Sigmoid colon (tissue), 4 donors: ENCODE results near the gene NPLOC4.

Source experiments
- CTCF ChIP-seq, 4 experiments: fragments of 450-650 bp in 3 of 4; fragments of 200-600 bp in 1 of 4; IDR thresholded peaks; one replicate each; pipeline ENCODE4 v1.5.1; 2016 to 2019; ENCODE audit warnings: antibody characterized with exemption in 4 of 4, mild to moderate bottlenecking in 3 of 4, moderate library complexity in 2 of 4
- EP300 ChIP-seq, 4 donors: sonication (generic); formaldehyde crosslinking; IDR thresholded peaks; one replicate each; pipeline ENCODE4 v1.6.1; 2017; ENCODE audit warnings: antibody characterized with exemption in 4 of 4
- POLR2A ChIP-seq, 2 donors: fragments of 450-650 bp; IDR thresholded peaks; one replicate each; pipeline ENCODE4 v1.6.1; 2016; ENCODE audit warnings: antibody characterized with exemption in 2 of 2, mild to moderate bottlenecking in 2 of 2, moderate library complexity in 2 of 2
- POLR2AphosphoS5 ChIP-seq, 4 donors: sonication (generic); formaldehyde crosslinking; IDR thresholded peaks; one replicate each; pipeline ENCODE4 v1.6.1; 2017; ENCODE audit warnings: antibody characterized with exemption in 4 of 4

- TF ChIP-seq EP300 (IDR thresholded peaks at IDR 0.05) (no peak), POLR2A (IDR thresholded peaks at IDR 0.05) (peak in 1 of 2 donors; percentile 47), CTCF (IDR thresholded peaks at IDR 0.05) (no peak), POLR2AphosphoS5 (IDR thresholded peaks at IDR 0.05) (peak; percentile 61 to 88 (median 74))
These were observed 122.0 kb downstream of the NPLOC4 start for GRCh38 chr17:81514739-81515529.
